HAP-1 (cell line): ENCODE data around the gene KPNA2.
"Not testable (repeated sequence)": the region's sequence is repeated elsewhere in the genome, so short reads cannot be mapped to it uniquely, and the experiment has no call there.

Source experiments
- DNase-seq, 2 experiments: peaks; one replicate each; pipeline ENCODE4 v3.0.0-alpha.2; 2016 to 2020; ENCODE audit warnings: low spot score in 2 of 2
- H3K27me3 ChIP-seq: fragments of 250-450 bp; sonication (Bioruptor Pico); 2 replicates; pipeline ENCODE4 v1.5.1; 2020; ENCODE audit warnings: low read depth, mild to moderate bottlenecking, moderate library complexity
- H3K36me3 ChIP-seq: fragments of 250-450 bp; sonication (Bioruptor Pico); replicated peaks from 2 replicates; pipeline ENCODE4 v1.5.1; 2020; ENCODE audit warnings: mild to moderate bottlenecking
- H3K4me1 ChIP-seq: fragments of 250-450 bp; sonication (Bioruptor Pico); 2 replicates; pipeline ENCODE4 v1.5.1; 2020; ENCODE audit warnings: mild to moderate bottlenecking
- H3K4me3 ChIP-seq: fragments of 250-450 bp; sonication (Bioruptor Pico); 2 replicates; pipeline ENCODE4 v1.5.1; 2020; ENCODE audit warnings: mild to moderate bottlenecking, moderate library complexity
- H3K9me3 ChIP-seq: fragments of 250-450 bp; sonication (Bioruptor Pico); 2 replicates; pipeline ENCODE4 v1.5.1; 2020; ENCODE audit warnings: mild to moderate bottlenecking, moderate library complexity
- in situ Hi-C: fragments of 300-500 bp; cut with MboI; formaldehyde crosslinking; loops from 3 replicates; pipeline ENCODE4 v1.14.3; 2020; ENCODE audit warnings: low sequenced_read_pairs, inconsistent platforms, mixed read lengths

The KPNA2 gene

GRCh38 chr17:68033636-68034451, 1.7 kb upstream of the KPNA2 start:
- Histone ChIP-seq H3K9me3 (no peaks in the 10 kb centered on the region), H3K4me3 (no peak overlapping the region), H3K4me1 (peaks cover 19% of the 10 kb centered on the region), H3K36me3 (peaks cover 33% of the 10 kb centered on the region), H3K27me3 (no peaks in the 10 kb centered on the region)
- in situ Hi-C loops = no loop called here
- peak; percentile 86 to 99 for DNase-seq

- in situ Hi-C loops = no loop called here
- H3K4me3 ChIP-seq = no peak overlapping the region; the same call in 1 of the 2 replicates
Observed at GRCh38 chr17:68034452-68034776, 1.1 kb upstream of the KPNA2 start.

GRCh38 chr17:68035131-68035522, 408 bp upstream of the KPNA2 start:
- Histone ChIP-seq H3K27me3 (no peaks in the 10 kb centered on the region), H3K4me3 (peak overlapping the region; percentile 13)
- in situ Hi-C loops = no loop called here

More at GRCh38 chr17:68034452-68034776, 1.1 kb upstream of the KPNA2 start:
- no peak for DNase-seq
- Histone ChIP-seq H3K27me3 (no peaks in the 10 kb centered on the region), H3K9me3 (no peaks in the 10 kb centered on the region), H3K36me3 (peaks cover 39% of the 10 kb centered on the region), H3K4me1 (peaks cover 19% of the 10 kb centered on the region)

GRCh38 chr17:68036304-68037147, 991 bp downstream of the KPNA2 start:
- H3K9me3 ChIP-seq = no peaks in the 10 kb centered on the region
- H3K27me3 ChIP-seq = no peaks in the 10 kb centered on the region
- peaks cover 60% of the 10 kb centered on the region for H3K36me3 ChIP-seq
- peak overlapping the region; percentile 100 for H3K4me3 ChIP-seq
- DNase-seq = no peak
- in situ Hi-C loops = no loop called here
- peaks cover 19% of the 10 kb centered on the region for H3K4me1 ChIP-seq

More at GRCh38 chr17:68035131-68035522, 408 bp upstream of the KPNA2 start:
- H3K9me3 ChIP-seq = no peaks in the 10 kb centered on the region
- H3K36me3 ChIP-seq = peaks cover 46% of the 10 kb centered on the region
- peaks cover 19% of the 10 kb centered on the region for H3K4me1 ChIP-seq
- peak; percentile 93 to 97 for DNase-seq

- Histone ChIP-seq H3K4me3 (no peak overlapping the region), H3K36me3 (peaks cover 52% of the 10 kb centered on the region), H3K27me3 (no peaks in the 10 kb centered on the region), H3K9me3 (no peaks in the 10 kb centered on the region), H3K4me1 (no peaks in the 10 kb centered on the region)
- DNase-seq = no peak
- in situ Hi-C loops = no loop called here
Observed at GRCh38 chr17:68047153-68047846, 11.8 kb downstream of the KPNA2 start.

GRCh38 chr17:68047890-68048542, 12.5 kb downstream of the KPNA2 start:
- DNase-seq, in situ Hi-C loops, H3K9me3 ChIP-seq, H3K4me1 ChIP-seq, H3K27me3 ChIP-seq, H3K4me3 ChIP-seq: not testable (repeated sequence)
- peaks cover 45% of the 10 kb centered on the region for H3K36me3 ChIP-seq

- Histone ChIP-seq H3K9me3 (no peaks in the 10 kb centered on the region), H3K4me1 (no peaks in the 10 kb centered on the region), H3K36me3 (peaks cover 35% of the 10 kb centered on the region), H3K27me3 (no peaks in the 10 kb centered on the region), H3K4me3 (no peak overlapping the region)
- in situ Hi-C loops = no loop called here
- peak in 1 of 2 experiments; percentile 30 for DNase-seq
Observed at GRCh38 chr17:68048996-68049395, 13.5 kb downstream of the KPNA2 start.

- H3K36me3 ChIP-seq = peaks cover 26% of the 10 kb centered on the region
- H3K4me1 ChIP-seq, H3K27me3 ChIP-seq, in situ Hi-C loops, DNase-seq, H3K4me3 ChIP-seq, H3K9me3 ChIP-seq: not testable (repeated sequence)
Observed at GRCh38 chr17:68049812-68050437, 14.4 kb downstream of the KPNA2 start.

GRCh38 chr17:68051321-68052312, 16.1 kb downstream of the KPNA2 start:
- DNase-seq, H3K9me3 ChIP-seq, H3K27me3 ChIP-seq, H3K4me3 ChIP-seq, H3K4me1 ChIP-seq, in situ Hi-C loops, H3K36me3 ChIP-seq: not testable (repeated sequence)

- Histone ChIP-seq H3K27me3 (no peaks in the 10 kb centered on the region), H3K4me3 (no peak overlapping the region), H3K36me3 (no peaks in the 10 kb centered on the region), H3K9me3 (no peaks in the 10 kb centered on the region), H3K4me1 (no peaks in the 10 kb centered on the region)
- DNase-seq = no peak
- in situ Hi-C loops = no loop called here
Observed at GRCh38 chr17:68052810-68053209, 17.3 kb downstream of the KPNA2 start.

GRCh38 chr17:68053231-68054013, 17.9 kb downstream of the KPNA2 start:
- Histone ChIP-seq H3K4me1 (no peaks in the 10 kb centered on the region), H3K27me3 (no peaks in the 10 kb centered on the region), H3K36me3 (no peaks in the 10 kb centered on the region), H3K9me3 (no peaks in the 10 kb centered on the region), H3K4me3 (no peak overlapping the region)
- in situ Hi-C loops = no loop called here
- DNase-seq = no peak
